GM18861 (cell line): ENCODE results near the gene NCCRP1.

ENCODE experiments used
- ATAC-seq: cut with Tn5 transposase; IDR thresholded peaks from one replicate; pipeline ENCODE4 v1.9.1; 2021; ENCODE audit not compliant: unreplicated experiment

The NCCRP1 gene

GRCh38 chr19:39179754-39180153 is 17.0 kb upstream of the NCCRP1 start:
- ATAC-seq, result no peak

DNA sequence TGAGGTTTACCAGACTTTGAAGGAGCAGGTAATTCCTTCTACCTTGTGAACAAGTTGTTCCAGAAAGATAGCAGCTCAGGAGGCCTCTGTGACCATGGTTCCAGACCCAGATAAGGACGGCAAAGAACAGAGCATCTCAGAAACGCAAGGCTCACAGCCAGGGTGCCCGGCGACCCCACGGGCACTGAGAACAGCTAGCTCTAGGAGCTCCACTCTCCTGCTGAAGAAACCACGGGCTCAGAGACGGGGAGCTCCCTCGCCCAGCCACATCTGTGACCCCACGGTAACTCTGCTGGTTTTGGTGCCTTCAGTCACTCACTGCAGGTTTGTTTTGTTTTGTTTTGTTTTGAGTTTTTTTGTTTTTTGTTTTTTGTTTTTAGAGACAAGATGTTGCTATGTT is 16.0 kb upstream of the NCCRP1 start:
- ATAC-seq, result no peak

DNA sequence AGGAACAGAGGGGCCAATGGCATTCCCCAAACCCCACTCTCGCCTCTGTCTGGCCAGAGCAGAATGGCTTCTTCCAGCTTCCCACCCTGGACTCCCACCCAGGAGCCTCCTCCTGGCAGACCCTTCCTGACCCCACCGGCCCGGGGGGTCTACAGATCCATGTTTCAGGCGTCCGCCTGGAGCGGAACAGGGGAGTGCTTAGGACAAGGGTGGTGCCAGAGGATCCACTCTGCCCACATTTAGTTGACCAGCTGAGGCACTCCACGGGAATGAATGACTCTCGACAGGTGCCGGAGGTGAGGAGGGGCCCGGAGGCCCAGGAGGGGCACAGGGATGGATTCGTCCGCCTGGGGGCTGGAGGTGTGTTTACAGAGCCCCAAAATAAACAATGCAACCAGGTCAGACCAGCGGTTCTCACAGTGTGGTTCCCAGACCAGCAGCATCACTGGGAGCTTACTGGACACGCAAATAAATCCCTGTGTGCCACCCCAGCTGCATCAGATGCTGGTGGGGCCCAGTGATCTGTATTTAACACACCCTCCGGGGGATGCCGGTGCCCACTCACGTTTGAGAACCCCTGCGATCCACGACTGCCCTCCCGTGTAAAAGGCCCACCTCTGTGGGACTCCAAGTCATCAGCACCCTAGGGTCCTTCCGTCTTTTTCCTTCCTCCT is 15.1 kb upstream of the NCCRP1 start:
- no peak for ATAC-seq

DNA sequence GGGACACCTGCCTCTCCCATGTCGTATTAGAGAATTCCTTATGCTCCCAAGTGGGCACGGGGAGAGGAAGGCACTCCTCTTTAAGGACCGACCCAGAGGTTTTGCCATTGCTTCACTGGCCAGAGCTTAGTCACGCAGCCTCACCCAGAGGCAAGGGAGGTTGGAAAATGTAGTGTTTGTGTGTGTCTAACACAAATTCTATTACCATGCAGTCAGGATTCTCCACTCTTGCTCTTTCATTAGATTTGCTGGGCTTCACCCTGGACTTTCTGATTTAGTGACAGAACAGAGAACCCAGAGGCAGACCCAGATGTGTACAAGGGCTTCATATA is 14.6 kb upstream of the NCCRP1 start:
- ATAC-seq, result no peak

- ATAC-seq, result no peak
Measured at GRCh38 chr19:39183104-39183503, 13.7 kb upstream of the NCCRP1 start.

DNA sequence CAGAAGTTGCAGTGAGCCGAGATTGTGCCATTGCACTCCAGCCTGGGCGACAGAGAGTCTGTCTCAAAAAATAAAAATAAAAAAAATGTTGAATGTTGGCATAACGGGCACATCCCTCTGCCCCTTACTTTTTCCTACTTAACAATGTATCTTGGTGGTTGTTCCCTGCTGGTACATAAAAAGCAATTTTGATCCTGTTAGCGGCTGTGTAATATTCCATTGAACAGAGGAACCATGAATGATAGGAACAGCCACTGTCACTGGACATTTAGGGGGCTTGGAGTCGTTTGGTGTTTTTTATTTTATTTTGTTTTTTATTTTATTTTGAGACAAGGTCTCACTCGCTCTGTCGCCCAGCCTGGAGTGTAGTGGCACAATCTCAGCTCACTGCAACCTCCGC is 10.4 kb upstream of the NCCRP1 start:
- no peak for ATAC-seq

DNA sequence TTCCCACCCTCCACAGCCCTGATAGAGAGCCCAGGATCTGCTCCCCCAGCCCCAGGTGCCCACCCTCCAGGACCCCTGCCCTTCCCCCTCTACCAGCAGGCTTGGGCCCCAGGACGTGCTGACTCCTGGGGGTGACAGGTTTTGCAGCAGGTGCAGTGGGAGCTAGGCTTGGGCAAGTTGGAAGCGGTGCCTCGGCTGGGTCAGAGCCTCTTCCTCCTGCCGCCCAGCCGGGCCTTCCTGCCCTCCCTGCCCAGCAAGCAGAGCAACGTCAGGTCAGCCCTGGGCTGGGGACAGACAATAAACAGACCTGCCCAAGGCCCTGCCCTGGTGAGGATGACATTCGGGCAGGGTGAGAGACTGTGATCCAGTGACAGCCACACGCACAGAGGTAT is 9.2 kb upstream of the NCCRP1 start:
- ATAC-seq, result no peak

DNA sequence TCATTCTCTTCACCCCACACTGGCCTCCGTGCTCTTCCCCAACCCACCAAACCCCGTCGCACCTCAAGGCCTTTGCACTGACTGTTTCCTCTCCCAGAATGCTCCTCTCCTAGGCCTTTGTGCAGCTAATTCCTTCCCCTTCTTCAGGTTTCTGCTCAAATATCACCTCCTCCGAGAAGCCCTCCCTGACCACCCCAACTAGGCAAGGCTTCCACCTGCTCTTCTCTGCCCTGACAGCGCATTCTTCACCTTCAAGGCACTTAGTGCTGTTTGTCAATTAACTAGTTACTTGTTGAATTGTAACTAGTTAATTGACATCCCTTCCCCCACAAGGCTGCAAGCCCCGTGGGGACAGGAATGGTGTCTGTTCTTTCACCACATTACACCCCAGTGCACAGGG is 7.8 kb upstream of the NCCRP1 start:
- no peak for ATAC-seq

DNA sequence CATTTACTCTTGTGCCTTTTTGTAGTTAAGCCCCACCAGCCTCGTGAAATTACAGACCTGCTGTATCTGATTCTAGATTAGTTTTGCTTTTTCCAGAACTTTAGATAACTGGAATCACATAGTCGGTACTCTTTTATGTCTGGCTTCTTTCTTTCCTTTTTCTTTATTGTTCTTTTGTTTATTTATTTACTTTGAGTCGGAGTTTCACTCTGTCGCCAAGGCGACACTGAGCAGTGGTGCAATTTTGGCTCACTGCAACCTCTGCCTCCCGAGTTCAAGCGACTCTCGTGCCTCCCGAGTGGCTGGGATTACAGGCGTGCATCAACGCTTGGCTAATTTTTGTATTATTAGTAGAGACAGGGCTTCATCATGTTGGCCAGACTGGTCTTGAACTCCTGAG is 6.0 kb upstream of the NCCRP1 start:
- no peak for ATAC-seq

DNA sequence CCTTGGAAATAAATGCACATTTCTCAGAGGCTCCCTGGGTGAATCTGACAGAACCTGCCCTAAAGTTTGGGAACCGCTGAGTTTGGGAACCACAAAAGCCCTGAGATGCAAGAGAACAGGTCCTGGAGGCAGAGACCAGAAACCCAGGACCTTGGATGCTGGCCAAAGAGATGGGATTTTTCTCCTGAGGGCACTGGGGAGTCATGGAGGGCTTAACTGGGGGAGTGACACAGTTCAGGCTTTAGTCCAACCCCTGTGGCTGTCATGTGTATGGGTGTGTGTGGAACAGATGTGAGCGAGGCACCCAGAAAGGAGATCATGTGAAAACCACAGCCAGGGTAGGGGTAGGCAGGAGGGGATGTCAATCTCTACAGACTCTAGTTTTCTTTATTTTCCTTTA is 3.9 kb upstream of the NCCRP1 start:
- ATAC-seq, result no peak

GRCh38 chr19:39193803-39194202 is 3.0 kb upstream of the NCCRP1 start:
- ATAC-seq, result no peak

DNA sequence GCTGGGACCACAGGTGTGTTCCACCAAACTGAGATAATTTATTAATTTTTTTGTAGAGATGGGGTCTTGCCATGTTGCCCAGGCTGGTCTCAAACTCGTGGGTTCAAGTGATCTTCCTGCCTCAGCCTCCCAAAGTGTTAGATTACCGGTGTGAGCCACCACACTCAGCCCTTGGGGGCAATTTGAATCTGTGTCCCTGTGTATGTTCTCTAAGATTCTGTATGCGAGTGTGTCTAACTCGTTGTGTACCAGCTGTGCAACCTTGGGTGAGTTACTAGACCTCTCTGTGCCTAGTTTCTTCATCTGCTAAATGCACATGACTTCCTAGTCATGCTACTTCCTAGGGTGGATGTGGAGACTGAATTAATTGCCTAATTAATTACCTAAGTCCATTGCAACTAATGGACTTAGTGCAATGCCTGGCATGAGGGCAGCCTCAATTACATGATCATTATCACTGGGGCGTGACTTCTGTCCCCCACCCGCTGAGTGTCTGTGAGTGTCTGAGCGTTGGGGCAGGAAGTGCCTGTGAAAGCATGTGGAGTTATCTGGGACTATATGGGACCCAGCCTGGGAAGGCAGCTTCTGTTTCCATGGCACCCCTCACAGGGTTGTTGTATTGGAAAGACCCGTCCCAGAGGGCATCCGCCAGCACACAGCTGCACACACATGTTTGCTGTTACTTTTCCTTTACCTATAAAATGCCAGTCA is 1.8 kb upstream of the NCCRP1 start:
- no peak for ATAC-seq

DNA sequence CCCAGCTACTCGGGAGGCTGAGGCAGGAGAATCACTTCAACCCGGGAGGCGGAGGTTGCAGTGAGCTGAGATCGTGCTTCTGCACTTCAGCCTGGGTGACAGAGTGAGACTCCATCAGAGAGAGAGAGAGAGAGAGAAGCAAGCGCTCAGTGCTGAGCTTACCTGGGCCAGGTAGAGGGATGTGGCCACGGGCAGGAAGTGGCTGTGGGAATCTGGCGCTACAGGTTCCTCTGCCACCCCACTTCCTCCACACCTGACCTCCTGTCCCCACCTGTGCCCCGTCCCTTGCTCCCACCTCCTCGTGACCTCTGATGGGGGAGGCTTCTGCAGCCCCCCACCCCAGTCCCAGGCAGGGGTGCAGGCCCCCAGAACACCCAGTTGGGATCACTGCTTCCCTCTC is 1.0 kb upstream of the NCCRP1 start:
- no peak for ATAC-seq

GRCh38 chr19:39196320-39196719 is 444 bp upstream of the NCCRP1 start:
- ATAC-seq, result no peak

DNA sequence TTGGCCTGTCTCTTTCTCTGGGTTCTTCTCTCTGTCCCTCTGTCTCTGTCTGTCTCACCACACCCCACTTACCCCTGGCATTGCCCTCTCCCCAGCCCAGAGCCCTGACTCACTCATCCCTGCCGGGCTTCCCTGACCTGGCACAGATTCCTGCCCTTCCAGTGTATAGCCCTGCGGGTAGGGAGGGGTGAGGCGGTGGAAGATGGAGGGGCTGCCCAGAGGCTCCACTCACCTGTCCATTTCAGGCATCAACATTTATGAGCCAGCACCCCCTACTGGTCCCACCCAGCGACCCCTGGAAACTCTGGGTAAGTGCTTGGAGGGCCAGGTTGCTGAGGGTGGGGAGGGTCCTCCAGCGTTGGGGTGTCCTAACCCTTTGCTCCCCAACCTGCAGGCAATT is 1.0 kb downstream of the NCCRP1 start:
- no peak for ATAC-seq

DNA sequence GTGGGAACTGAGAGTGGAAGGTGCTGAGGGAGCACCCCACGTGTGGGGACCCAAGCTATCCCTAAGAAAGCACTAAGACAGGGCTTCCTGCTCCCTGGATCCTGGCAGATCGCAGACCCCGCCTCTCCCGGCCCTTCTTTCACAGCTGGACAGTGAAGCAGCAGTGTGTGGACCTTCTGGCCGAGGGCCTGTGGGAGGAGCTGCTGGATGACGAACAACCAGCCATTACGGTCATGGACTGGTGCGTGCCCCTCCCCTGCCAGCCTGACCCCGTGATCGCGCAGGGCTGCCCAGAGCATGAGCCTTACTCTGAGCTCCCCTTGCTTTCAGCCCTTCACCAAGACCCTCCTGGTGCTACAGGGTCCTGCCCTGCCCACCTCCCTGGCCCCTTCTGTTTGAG is 2.3 kb downstream of the NCCRP1 start:
- no peak for ATAC-seq

GRCh38 chr19:39200066-39200802 is 3.5 kb downstream of the NCCRP1 start:
- no peak for ATAC-seq

GRCh38 chr19:39200803-39201115 is 4.0 kb downstream of the NCCRP1 start:
- no peak for ATAC-seq

DNA sequence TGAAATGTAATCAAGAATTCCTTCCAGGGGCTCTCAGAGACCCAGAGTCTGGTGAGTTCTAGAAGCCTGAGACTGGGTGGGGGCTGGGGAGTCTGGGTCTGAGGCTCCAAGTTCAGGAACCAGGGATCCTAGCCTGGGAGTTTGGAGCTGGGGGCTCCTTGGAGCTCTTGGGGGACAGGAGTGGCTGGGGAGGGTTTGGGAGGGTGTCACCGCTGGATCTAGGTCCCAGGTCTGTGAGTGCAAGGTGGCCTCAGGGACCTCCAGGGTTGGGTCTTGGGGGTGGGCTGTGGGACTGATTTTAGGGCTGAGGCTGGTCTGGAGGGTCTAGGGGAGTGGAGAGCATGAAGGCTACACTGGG is 6.2 kb downstream of the NCCRP1 start:
- ATAC-seq, result no peak

DNA sequence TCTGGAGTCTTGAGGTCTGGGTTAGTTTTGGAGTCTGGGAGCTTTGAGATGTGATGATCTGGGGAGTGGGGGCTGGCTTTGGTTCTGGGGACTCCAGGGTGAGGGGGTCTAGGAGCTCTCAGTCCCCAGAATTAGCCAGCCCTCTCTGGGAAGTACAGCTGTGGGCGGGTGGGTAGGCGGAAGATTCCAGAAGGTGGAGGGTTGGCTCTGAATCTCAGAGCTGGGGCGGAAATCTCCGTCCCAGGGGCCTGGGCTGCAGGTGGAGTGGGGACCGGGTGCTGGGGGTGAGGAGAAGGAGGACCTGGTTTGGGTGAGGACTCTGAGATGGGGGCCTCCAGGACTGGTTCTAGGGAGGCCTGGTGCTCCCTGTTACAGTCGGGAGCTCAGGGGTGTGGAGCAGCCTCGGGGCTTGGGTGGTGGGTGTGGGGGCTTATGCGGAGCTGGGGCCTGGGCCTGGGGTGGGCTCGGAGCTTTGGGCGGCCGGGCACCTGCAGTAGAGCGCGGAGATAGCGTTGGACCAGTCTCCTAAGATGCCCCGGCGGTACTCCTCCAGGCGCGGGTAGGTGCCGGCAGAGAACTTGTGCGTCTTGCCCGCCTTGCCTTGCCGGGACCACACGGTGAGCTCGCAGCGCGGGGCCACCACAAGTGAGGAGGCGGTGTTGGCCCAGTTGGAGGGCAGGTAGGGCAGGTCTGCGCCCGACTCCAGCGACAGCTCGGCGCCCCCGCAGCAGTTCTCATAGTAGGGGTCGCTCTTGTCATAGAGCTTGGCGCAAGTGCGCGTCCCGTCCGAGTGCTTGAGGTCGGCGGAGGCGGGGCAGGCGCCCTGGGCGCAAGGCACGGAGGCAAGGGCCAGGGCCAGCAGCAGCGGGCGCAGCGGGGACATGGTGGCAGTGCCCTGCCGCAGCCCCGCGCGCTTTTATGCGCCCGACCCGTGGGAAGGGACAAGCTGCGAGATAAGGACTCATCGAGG is 6.9 kb downstream of the NCCRP1 start, which contains the start of gene SYCN:
SYCN (minus strand) TSS at position 892 of the 970 bp plus-strand sequence; CDS start at position 883, 9 bp downstream.
- ATAC-seq, result no peak

DNA sequence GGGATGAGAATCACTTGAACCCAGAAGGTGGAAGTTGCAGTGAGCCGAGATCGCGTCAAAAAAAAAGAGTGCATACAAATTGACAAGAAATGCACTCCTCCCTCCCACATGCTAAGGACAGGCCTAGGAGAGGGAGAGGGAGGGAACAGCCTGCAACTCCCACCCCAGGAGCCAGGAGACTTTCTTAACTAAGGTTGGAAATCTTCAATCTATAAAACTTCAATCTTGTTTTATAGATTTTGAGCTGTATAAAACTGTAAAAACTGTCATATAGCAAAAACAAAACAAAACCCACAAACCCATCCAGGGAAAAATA is 8.6 kb downstream of the NCCRP1 start:
- ATAC-seq, result no peak

DNA sequence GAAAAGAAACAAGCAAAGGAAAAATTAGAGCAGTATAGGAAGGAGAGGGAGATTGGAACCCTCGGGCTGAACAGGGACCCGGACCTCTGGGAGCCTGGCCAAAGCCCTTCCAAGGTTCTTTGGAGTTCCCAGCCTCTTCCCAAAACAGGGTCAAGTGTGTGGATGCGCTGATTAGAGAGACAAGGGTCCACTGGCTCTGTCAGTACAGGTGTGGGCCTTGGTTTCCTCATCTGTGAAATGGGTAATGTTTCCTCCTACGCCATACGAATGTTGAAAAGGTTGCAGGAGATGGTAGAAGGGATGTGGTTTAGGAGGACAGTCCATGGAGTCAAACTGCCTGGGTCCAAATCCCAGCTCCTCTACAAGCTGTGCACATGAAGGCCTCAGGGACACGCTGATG is 9.4 kb downstream of the NCCRP1 start:
- ATAC-seq, result no peak
